CD4-positive, alpha-beta T cell treated with Interleukin-1 beta for 1 hour (primary cell): ENCODE data around the gene ZNF773.
"Not testable (repeated sequence)": the region's sequence is repeated elsewhere in the genome, so short reads cannot be mapped to it uniquely, and the experiment has no call there.

Source experiments
- DNase-seq, 2 donors: peaks; one replicate each; pipeline ENCODE4 v3.0.0-alpha.2; 2020 to 2022

Gene ZNF773

GRCh38 chr19:57499680-57500395, at the start of gene ZNF773:
Gene ZNF773 (plus strand): TSS chr19:57499938. CDS start chr19:57500081, 143 bp downstream.
- peak; percentile 96 to 97 for DNase-seq

GRCh38 chr19:57452307-57452706, 47.4 kb upstream of the ZNF773 start:
- no peak for DNase-seq

GRCh38 chr19:57465680-57466381, 33.9 kb upstream of the ZNF773 start:
- DNase-seq = peak in 1 of 2 donors; percentile 47

- DNase-seq = no peak
Measured at GRCh38 chr19:57466489-57466888, 33.2 kb upstream of the ZNF773 start.

GRCh38 chr19:57473646-57474045, 26.1 kb upstream of the ZNF773 start:
- DNase-seq = no peak

GRCh38 chr19:57477191-57478008, 22.3 kb upstream of the ZNF773 start, which contains the start of gene ZNF772:
Gene ZNF772 (minus strand): TSS chr19:57477566. CDS start chr19:57477309, 257 bp downstream.
- peak; percentile 92 to 93 for DNase-seq

GRCh38 chr19:57487477-57488298, 12.1 kb upstream of the ZNF773 start, which contains the start of gene ZNF419:
Gene ZNF419 (plus strand): TSS chr19:57487750. CDS start chr19:57487951, 201 bp downstream.
- DNase-seq = peak; percentile 94

- DNase-seq = not testable (repeated sequence)
Measured at GRCh38 chr19:57488299-57488644, 11.5 kb upstream of the ZNF773 start.

- not testable (repeated sequence) for DNase-seq
Measured at GRCh38 chr19:57499332-57499679, 432 bp upstream of the ZNF773 start.

GRCh38 chr19:57500400-57500799, 662 bp downstream of the ZNF773 start:
- DNase-seq = not testable (repeated sequence)

GRCh38 chr19:57506163-57506562, 6.4 kb downstream of the ZNF773 start:
- DNase-seq = no peak

GRCh38 chr19:57511484-57511883, 11.7 kb downstream of the ZNF773 start:
- no peak for DNase-seq

- no peak for DNase-seq
Measured at GRCh38 chr19:57512845-57513244, 13.1 kb downstream of the ZNF773 start.

GRCh38 chr19:57515255-57515654, 15.5 kb downstream of the ZNF773 start:
- DNase-seq = no peak

GRCh38 chr19:57518021-57518420, 18.3 kb downstream of the ZNF773 start:
- not testable (repeated sequence) for DNase-seq

- DNase-seq = peak; percentile 91 to 93
Measured at GRCh38 chr19:57527136-57527881, 27.6 kb downstream of the ZNF773 start, which contains the start of gene ZNF549. Gene ZNF549 (plus strand): TSS chr19:57527356. CDS start chr19:57527574, 218 bp downstream.

- no peak for DNase-seq
Measured at GRCh38 chr19:57537953-57538547, 38.3 kb downstream of the ZNF773 start.

- no peak for DNase-seq
Measured at GRCh38 chr19:57546513-57546912, 46.8 kb downstream of the ZNF773 start.

- DNase-seq = no peak
Measured at GRCh38 chr19:57552432-57552831, 52.7 kb downstream of the ZNF773 start.

GRCh38 chr19:57557659-57558058, 57.9 kb downstream of the ZNF773 start:
- DNase-seq = no peak
